Middle frontal gyrus (tissue), 1 donor: ENCODE data around the gene HMOX2.

Experiments
- DNase-seq: peaks from one replicate; pipeline ENCODE4 v3.0.0-alpha.2; 2015; ENCODE audit warnings: low spot score; ENCODE audit errors: extremely low spot score

HMOX2 gene

GRCh38 chr16:4463522-4464163, 12.6 kb upstream of the HMOX2 start:
- DNase-seq: no peak

GRCh38 chr16:4465977-4466779, 10.0 kb upstream of the HMOX2 start:
- DNase-seq: no peak

GRCh38 chr16:4467916-4468315, 8.3 kb upstream of the HMOX2 start:
- no peak for DNase-seq

GRCh38 chr16:4468972-4469371, 7.2 kb upstream of the HMOX2 start:
- DNase-seq: no peak

- no peak for DNase-seq
These were observed 4.3 kb upstream of the HMOX2 start for GRCh38 chr16:4471869-4472268.

GRCh38 chr16:4472880-4473279, 3.3 kb upstream of the HMOX2 start:
- DNase-seq: no peak

GRCh38 chr16:4474192-4474961, 1.8 kb upstream of the HMOX2 start, which contains the start of gene NMRAL1:
NMRAL1 (minus strand) TSS chr16:4474625; CDS start chr16:4474132, 493 bp downstream.
- no peak for DNase-seq

- DNase-seq: no peak
These were observed 1.8 kb downstream of the HMOX2 start for GRCh38 chr16:4477966-4478365.

GRCh38 chr16:4481526-4481925, 5.3 kb downstream of the HMOX2 start:
- no peak for DNase-seq

- no peak for DNase-seq
These were observed 5.8 kb downstream of the HMOX2 start for GRCh38 chr16:4481963-4482362.

- no peak for DNase-seq
These were observed 10.1 kb downstream of the HMOX2 start for GRCh38 chr16:4486126-4486893.

GRCh38 chr16:4487955-4488498, 11.8 kb downstream of the HMOX2 start:
- DNase-seq: no peak

GRCh38 chr16:4488499-4488967, 12.3 kb downstream of the HMOX2 start:
- no peak for DNase-seq

- DNase-seq: no peak
These were observed 12.8 kb downstream of the HMOX2 start for GRCh38 chr16:4489030-4489429.

- no peak for DNase-seq
These were observed 15.7 kb downstream of the HMOX2 start for GRCh38 chr16:4491898-4492297.

GRCh38 chr16:4494746-4495490, 18.7 kb downstream of the HMOX2 start:
- DNase-seq: no peak

GRCh38 chr16:4495766-4496165, 19.6 kb downstream of the HMOX2 start:
- DNase-seq: no peak

GRCh38 chr16:4496305-4496704, 20.1 kb downstream of the HMOX2 start:
- no peak for DNase-seq

GRCh38 chr16:4498546-4499195, 22.5 kb downstream of the HMOX2 start:
- no peak for DNase-seq

- no peak for DNase-seq
These were observed 23.0 kb downstream of the HMOX2 start for GRCh38 chr16:4499196-4499555.
